OCI-LY7 (cell line): ENCODE results near the gene ZFP14.

ENCODE experiments used
- EZH2phosphoT487 ChIP-seq: fragments of 200-600 bp; sonication (generic); IDR thresholded peaks from 2 replicates; pipeline ENCODE4 v1.6.1; 2018; ENCODE audit warnings: low read depth, borderline replicate concordance, mild to moderate bottlenecking, mixed run types, antibody characterized with exemption, low read length, moderate library complexity, mixed read lengths
- TF ChIP-seq, protein P1 (sequence below): fragments of 200-600 bp; sonication (generic); conservative IDR thresholded peaks from 2 replicates; pipeline ENCODE4 v1.5.1; 2014; ENCODE audit warnings: mild to moderate bottlenecking, antibody characterized with exemption, low read length, moderate library complexity, mixed read lengths

DNA sequence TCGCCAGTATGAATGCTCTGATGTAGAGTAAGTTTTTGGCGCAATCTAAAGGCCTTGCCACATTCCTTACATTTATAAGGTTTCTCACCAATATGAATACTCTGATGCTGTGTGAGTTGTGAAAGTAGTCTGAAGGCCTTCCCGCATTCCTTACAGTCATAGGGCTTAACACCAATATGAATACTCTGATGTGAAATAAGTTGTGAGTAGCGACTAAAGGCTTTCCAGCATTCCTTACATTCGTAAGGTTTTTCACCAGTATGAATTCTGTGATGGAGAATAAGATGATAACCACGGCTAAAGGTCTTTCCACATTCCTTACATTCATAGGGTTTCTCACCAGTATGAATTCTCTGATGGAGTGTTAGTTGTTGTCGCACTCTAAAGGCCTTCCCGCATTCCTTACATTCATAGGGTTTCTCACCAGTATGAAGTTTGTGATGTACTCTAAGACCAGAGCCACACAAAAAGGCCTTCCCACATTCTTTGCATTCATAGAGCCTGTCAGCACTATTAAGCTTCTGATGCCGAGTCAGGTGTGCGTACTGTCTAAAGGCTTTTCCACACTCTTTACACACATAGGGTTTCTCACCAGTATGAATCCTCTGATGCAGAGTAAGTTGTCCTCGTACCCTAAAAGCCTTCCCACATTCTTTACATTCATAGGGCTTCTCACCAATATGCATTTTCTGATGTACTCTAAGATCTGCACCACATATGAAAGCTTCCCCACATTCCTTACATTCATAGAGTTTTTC is 14.1 kb upstream of the ZFP14 start:
- TF ChIP-seq, protein P1, sequence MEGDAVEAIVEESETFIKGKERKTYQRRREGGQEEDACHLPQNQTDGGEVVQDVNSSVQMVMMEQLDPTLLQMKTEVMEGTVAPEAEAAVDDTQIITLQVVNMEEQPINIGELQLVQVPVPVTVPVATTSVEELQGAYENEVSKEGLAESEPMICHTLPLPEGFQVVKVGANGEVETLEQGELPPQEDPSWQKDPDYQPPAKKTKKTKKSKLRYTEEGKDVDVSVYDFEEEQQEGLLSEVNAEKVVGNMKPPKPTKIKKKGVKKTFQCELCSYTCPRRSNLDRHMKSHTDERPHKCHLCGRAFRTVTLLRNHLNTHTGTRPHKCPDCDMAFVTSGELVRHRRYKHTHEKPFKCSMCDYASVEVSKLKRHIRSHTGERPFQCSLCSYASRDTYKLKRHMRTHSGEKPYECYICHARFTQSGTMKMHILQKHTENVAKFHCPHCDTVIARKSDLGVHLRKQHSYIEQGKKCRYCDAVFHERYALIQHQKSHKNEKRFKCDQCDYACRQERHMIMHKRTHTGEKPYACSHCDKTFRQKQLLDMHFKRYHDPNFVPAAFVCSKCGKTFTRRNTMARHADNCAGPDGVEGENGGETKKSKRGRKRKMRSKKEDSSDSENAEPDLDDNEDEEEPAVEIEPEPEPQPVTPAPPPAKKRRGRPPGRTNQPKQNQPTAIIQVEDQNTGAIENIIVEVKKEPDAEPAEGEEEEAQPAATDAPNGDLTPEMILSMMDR, result no peak
- TF ChIP-seq EZH2phosphoT487, result no peak
